OCI-LY7 (cell line): ENCODE results near the gene GPX6.

Experiments used
- CTCF ChIP-seq: fragments of 200-600 bp; sonication (generic); conservative IDR thresholded peaks from 2 replicates; pipeline ENCODE4 v1.5.1; 2014; ENCODE audit warnings: mild to moderate bottlenecking, antibody characterized with exemption, low read length, moderate library complexity, mixed read lengths
- EZH2phosphoT487 ChIP-seq: fragments of 200-600 bp; sonication (generic); IDR thresholded peaks from 2 replicates; pipeline ENCODE4 v1.6.1; 2018; ENCODE audit warnings: low read depth, borderline replicate concordance, mild to moderate bottlenecking, mixed run types, antibody characterized with exemption, low read length, moderate library complexity, mixed read lengths

- TF ChIP-seq CTCF (no peak), EZH2phosphoT487 (no peak)
Measured at GRCh38 chr6:28511628-28512300, 3.8 kb downstream of the GPX6 start.
